Stomach (tissue), 4 donors: ENCODE measurements around the gene PRR11.

Source experiments
- CTCF ChIP-seq, 7 experiments: fragments of 450-650 bp in 4 of 7; fragments of 200-600 bp in 3 of 7; sonication (generic) in 3 of 7; IDR thresholded peaks; one replicate each; pipeline ENCODE4 v1.5.1; 2016 to 2019; ENCODE audit warnings: antibody characterized with exemption in 7 of 7, control low read depth in 2 of 7, mild to moderate bottlenecking in 1 of 7
- POLR2AphosphoS5 ChIP-seq, 3 donors: sonication (generic); formaldehyde crosslinking; IDR thresholded peaks; one replicate each; pipeline ENCODE4 v1.6.1; 2016; ENCODE audit warnings: antibody characterized with exemption in 3 of 3

- TF ChIP-seq CTCF (IDR thresholded peaks at IDR 0.05) (no peak), POLR2AphosphoS5 (IDR thresholded peaks at IDR 0.05) (no peak)
Measured at GRCh38 chr17:59186850-59187249, 31.3 kb downstream of the PRR11 start.
